Measurements from ENCODE around the gene HAND2. TPM values are rescaled to one million over a fixed set of nuclear protein-coding genes. Genes with fewer than 3 reads are reported as not detected.

Gene HAND2
- total and polyA plus RNA-seq, 4 experiments from 2014 or later = not detected

- H3K9me3 ChIP-seq (ENCODE audit: control insufficient read depth in 1 of 2, low read length in 2 of 2) = no peaks in the 10 kb centered on the region
- H3K4me1 ChIP-seq (ENCODE audit: insufficient read depth, low read length) = no peaks in the 10 kb centered on the region
- H3K36me3 ChIP-seq (ENCODE audit: insufficient read depth, low read length) = no peaks in the 10 kb centered on the region
- H3K27ac Mint-ChIP-seq = no peak overlapping the region
- ChIA-PET CTCF (ENCODE audit: partially characterized antibody) (no interaction called here), POLR2A (ENCODE audit: partially characterized antibody) (no interaction called here)
- no peaks in the 10 kb centered on the region for H3K27me3 ChIP-seq (ENCODE audit: insufficient read depth, low read length)
- no peaks in the 10 kb centered on the region for H3K9me3 Mint-ChIP-seq
- intact Hi-C loops (cut with micrococcal nuclease) = no loop called here
- H3K27ac ChIP-seq (ENCODE audit: low read depth, low read length) = no peak overlapping the region
- no peak for DNase-seq
- no peak overlapping the region for H3K4me3 ChIP-seq (ENCODE audit: low read length in 2 of 2)
- H3K4me3 Mint-ChIP-seq = no peak overlapping the region
- peaks cover 4 to 18% of the 10 kb centered on the region in 2 donors for H3K27me3 Mint-ChIP-seq
- H3K4me1 Mint-ChIP-seq = no peaks in the 10 kb centered on the region
- no peaks in the 10 kb centered on the region for H3K36me3 Mint-ChIP-seq
Measured at GRCh38 chr4:173571620-173572019, 41.6 kb upstream of the HAND2 start.

- no peak overlapping the region for H3K27ac ChIP-seq (ENCODE audit: low read depth, low read length)
- Mint-ChIP-seq H3K9me3 (no peaks in the 10 kb centered on the region), H3K27ac (no peak overlapping the region), H3K4me1 (no peaks in the 10 kb centered on the region), H3K4me3 (no peak overlapping the region), H3K27me3 (peaks cover 10 to 11% of the 10 kb centered on the region in 2 donors), H3K36me3 (no peaks in the 10 kb centered on the region)
- no peaks in the 10 kb centered on the region for H3K36me3 ChIP-seq (ENCODE audit: insufficient read depth, low read length)
- intact Hi-C loops (cut with micrococcal nuclease) = no loop called here
- no peak overlapping the region for H3K4me3 ChIP-seq (ENCODE audit: low read length in 2 of 2)
- no peak for DNase-seq
- no peaks in the 10 kb centered on the region for H3K27me3 ChIP-seq (ENCODE audit: insufficient read depth, low read length)
- CTCF ChIA-PET (ENCODE audit: partially characterized antibody) = no interaction called here
- POLR2A ChIA-PET (ENCODE audit: partially characterized antibody) = no interaction called here
- H3K9me3 ChIP-seq (ENCODE audit: control insufficient read depth in 1 of 2, low read length in 2 of 2) = no peaks in the 10 kb centered on the region
- H3K4me1 ChIP-seq (ENCODE audit: insufficient read depth, low read length) = no peaks in the 10 kb centered on the region
Measured at GRCh38 chr4:173565281-173565680, 35.3 kb upstream of the HAND2 start.

- Histone ChIP-seq H3K9me3 (ENCODE audit: control insufficient read depth in 1 of 2, low read length in 2 of 2) (no peaks in the 10 kb centered on the region), H3K27ac (ENCODE audit: low read depth, low read length) (no peak overlapping the region), H3K27me3 (ENCODE audit: insufficient read depth, low read length) (no peaks in the 10 kb centered on the region), H3K4me3 (ENCODE audit: low read length in 2 of 2) (no peak overlapping the region), H3K4me1 (ENCODE audit: insufficient read depth, low read length) (no peaks in the 10 kb centered on the region), H3K36me3 (ENCODE audit: insufficient read depth, low read length) (no peaks in the 10 kb centered on the region)
- no peak for DNase-seq
- intact Hi-C loops (cut with micrococcal nuclease) = no loop called here
- Mint-ChIP-seq H3K36me3 (no peaks in the 10 kb centered on the region), H3K4me1 (no peaks in the 10 kb centered on the region), H3K27ac (no peak overlapping the region), H3K4me3 (no peak overlapping the region), H3K9me3 (no peaks in the 10 kb centered on the region), H3K27me3 (peaks cover 10% of the 10 kb centered on the region in 2 donors)
- ChIA-PET POLR2A (ENCODE audit: partially characterized antibody) (no interaction called here), CTCF (ENCODE audit: partially characterized antibody) (no interaction called here)
Measured at GRCh38 chr4:173564461-173564860, 34.4 kb upstream of the HAND2 start.

GRCh38 chr4:173560896-173561295, 30.9 kb upstream of the HAND2 start:
- H3K27ac Mint-ChIP-seq = no peak overlapping the region
- peaks cover 0 to 2% (median 0%) of the 10 kb centered on the region in 8 donors for H3K9me3 Mint-ChIP-seq
- intact Hi-C loops (cut with micrococcal nuclease) = no loop called here
- CTCF ChIA-PET (ENCODE audit: partially characterized antibody) = no interaction called here
- no peaks in the 10 kb centered on the region for H3K4me1 Mint-ChIP-seq
- Histone ChIP-seq H3K27me3 (ENCODE audit: insufficient read depth, low read length) (no peaks in the 10 kb centered on the region), H3K27ac (ENCODE audit: low read depth, low read length) (no peak overlapping the region), H3K36me3 (ENCODE audit: insufficient read depth, low read length) (no peaks in the 10 kb centered on the region), H3K9me3 (ENCODE audit: control insufficient read depth in 1 of 2, low read length in 2 of 2) (no peaks in the 10 kb centered on the region), H3K4me3 (ENCODE audit: low read length in 2 of 2) (no peak overlapping the region), H3K4me1 (ENCODE audit: insufficient read depth, low read length) (no peaks in the 10 kb centered on the region)
- no peak overlapping the region for H3K4me3 Mint-ChIP-seq
- no peak for DNase-seq
- POLR2A ChIA-PET (ENCODE audit: partially characterized antibody) = no interaction called here
- peaks cover 9 to 14% of the 10 kb centered on the region in 2 donors for H3K27me3 Mint-ChIP-seq
- H3K36me3 Mint-ChIP-seq = no peaks in the 10 kb centered on the region

- Histone ChIP-seq H3K4me3 (ENCODE audit: low read length in 2 of 2) (no peak overlapping the region), H3K9me3 (ENCODE audit: control insufficient read depth in 1 of 2, low read length in 2 of 2) (no peaks in the 10 kb centered on the region), H3K4me1 (ENCODE audit: insufficient read depth, low read length) (no peaks in the 10 kb centered on the region), H3K27ac (ENCODE audit: low read depth, low read length) (no peak overlapping the region), H3K27me3 (ENCODE audit: insufficient read depth, low read length) (no peaks in the 10 kb centered on the region), H3K36me3 (ENCODE audit: insufficient read depth, low read length) (no peaks in the 10 kb centered on the region)
- ChIA-PET CTCF (ENCODE audit: partially characterized antibody) (no interaction called here), POLR2A (ENCODE audit: partially characterized antibody) (no interaction called here)
- H3K27ac Mint-ChIP-seq = no peak overlapping the region
- no peak overlapping the region for H3K4me3 Mint-ChIP-seq
- no peaks in the 10 kb centered on the region for H3K4me1 Mint-ChIP-seq
- intact Hi-C loops (cut with micrococcal nuclease) = no loop called here
- H3K27me3 Mint-ChIP-seq = peaks cover 10 to 15% of the 10 kb centered on the region in 2 donors
- no peak for DNase-seq
- H3K36me3 Mint-ChIP-seq = no peaks in the 10 kb centered on the region
- peaks cover 0 to 3% (median 0%) of the 10 kb centered on the region in 8 donors for H3K9me3 Mint-ChIP-seq
Measured at GRCh38 chr4:173556398-173557131, 26.5 kb upstream of the HAND2 start.

GRCh38 chr4:173547889-173548288, 17.9 kb upstream of the HAND2 start:
- no peak overlapping the region for H3K27ac ChIP-seq (ENCODE audit: low read depth, low read length)
- no peaks in the 10 kb centered on the region for H3K36me3 ChIP-seq (ENCODE audit: insufficient read depth, low read length)
- intact Hi-C loops (cut with micrococcal nuclease) = no loop called here
- no peaks in the 10 kb centered on the region for H3K36me3 Mint-ChIP-seq
- no peak for DNase-seq
- H3K9me3 ChIP-seq (ENCODE audit: control insufficient read depth in 1 of 2, low read length in 2 of 2) = no peaks in the 10 kb centered on the region
- H3K4me1 ChIP-seq (ENCODE audit: insufficient read depth, low read length) = no peaks in the 10 kb centered on the region
- H3K4me1 Mint-ChIP-seq = no peaks in the 10 kb centered on the region
- H3K9me3 Mint-ChIP-seq = peaks cover 0 to 2% (median 0%) of the 10 kb centered on the region in 8 donors
- no peak overlapping the region for H3K27ac Mint-ChIP-seq
- H3K4me3 Mint-ChIP-seq = no peak overlapping the region
- ChIA-PET POLR2A (ENCODE audit: partially characterized antibody) (no interaction called here), CTCF (ENCODE audit: partially characterized antibody) (no interaction called here)
- H3K4me3 ChIP-seq (ENCODE audit: low read length in 2 of 2) = no peak overlapping the region
- peaks cover 4% of the 10 kb centered on the region for H3K27me3 ChIP-seq (ENCODE audit: insufficient read depth, low read length)
- H3K27me3 Mint-ChIP-seq = peaks cover 28 to 37% of the 10 kb centered on the region in 2 donors

GRCh38 chr4:173546776-173547175, 16.7 kb upstream of the HAND2 start:
- intact Hi-C loops (cut with micrococcal nuclease) = no loop called here
- Mint-ChIP-seq H3K4me1 (no peaks in the 10 kb centered on the region), H3K27ac (no peak overlapping the region), H3K4me3 (no peak overlapping the region), H3K36me3 (no peaks in the 10 kb centered on the region), H3K27me3 (peaks cover 29 to 37% of the 10 kb centered on the region in 2 donors), H3K9me3 (peaks cover 0 to 2% (median 0%) of the 10 kb centered on the region in 8 donors)
- Histone ChIP-seq H3K9me3 (ENCODE audit: control insufficient read depth in 1 of 2, low read length in 2 of 2) (no peaks in the 10 kb centered on the region), H3K4me1 (ENCODE audit: insufficient read depth, low read length) (no peaks in the 10 kb centered on the region), H3K4me3 (ENCODE audit: low read length in 2 of 2) (no peak overlapping the region), H3K27me3 (ENCODE audit: insufficient read depth, low read length) (peaks cover 4% of the 10 kb centered on the region), H3K36me3 (ENCODE audit: insufficient read depth, low read length) (no peaks in the 10 kb centered on the region), H3K27ac (ENCODE audit: low read depth, low read length) (no peak overlapping the region)
- ChIA-PET CTCF (ENCODE audit: partially characterized antibody) (no interaction called here), POLR2A (ENCODE audit: partially characterized antibody) (no interaction called here)
- no peak for DNase-seq

Measured in CD4-positive, alpha-beta memory T cell (primary cell).